ENCODE measurements around the gene TCF23. TPM values are rescaled to one million over a fixed set of nuclear protein-coding genes. Genes with fewer than 3 reads are reported as not detected.

TCF23 gene
- not detected in 2 replicates for total RNA-seq

GRCh38 chr2:27148801-27149439 is at the start of gene TCF23:
TSS of gene TCF23 (plus strand) at chr2:27149004. CDS start at chr2:27149134, 130 bp downstream.

GRCh38 chr2:27118525-27119329 is 30.1 kb upstream of the TCF23 start, which contains the start of gene CGREF1:
TSS of gene CGREF1 (minus strand) at chr2:27119128. CDS start at chr2:27104366, 14,762 bp downstream.

GRCh38 chr2:27123302-27124150 is 25.3 kb upstream of the TCF23 start, which contains the start of gene ABHD1:
TSS of gene ABHD1 (plus strand) at chr2:27123815. CDS start at chr2:27123949, 134 bp downstream.

GRCh38 chr2:27133905-27134780 is 14.7 kb upstream of the TCF23 start, which contains the start of gene PREB:
TSS of gene PREB (minus strand) at chr2:27134636. CDS start at chr2:27134421, 215 bp downstream.

DNA sequence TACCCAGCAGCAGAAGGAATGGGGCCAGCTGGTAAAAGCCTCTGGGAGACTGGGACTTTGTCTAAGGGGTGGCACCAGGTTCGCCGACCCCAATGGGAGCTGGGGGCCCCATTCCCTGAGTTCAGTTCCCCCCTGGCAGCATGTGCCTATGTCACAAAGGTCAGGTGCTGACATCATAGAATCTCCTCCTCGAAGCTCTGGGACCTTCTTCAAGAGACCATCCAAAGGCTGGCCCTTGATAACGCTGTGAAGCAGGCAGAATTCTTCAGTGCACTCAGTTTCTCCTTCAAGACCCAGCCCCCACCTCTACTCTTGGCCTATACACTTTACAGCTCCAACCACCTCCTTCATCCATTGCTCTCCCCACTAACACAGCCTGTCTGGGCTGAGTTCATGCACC is 9.5 kb upstream of the TCF23 start, which contains the start of gene PRR30:
Gene PRR30 (minus strand): TSS at position 101 of the 400 bp plus-strand sequence. CDS start 1,081 bp downstream, outside the sequence.

Other genes starting within 250 kb of the TCF23 start
- 2.6 and 4.3 TPM in 2 replicates for gene MAPRE3, start 178.4 kb upstream of the TCF23 start, total RNA-seq
- gene TMEM214, start 116.0 kb upstream of the TCF23 start, total RNA-seq = 53.6 and 71.9 TPM in 2 replicates
- 16.5 and 22.3 TPM in 2 replicates for gene AGBL5, start 97.3 kb upstream of the TCF23 start, total RNA-seq
- gene OST4, start 77.3 kb upstream of the TCF23 start, total RNA-seq = 193 and 258 TPM in 2 replicates
- 36.7 and 51.6 TPM in 2 replicates for gene EMILIN1, start 70.4 kb upstream of the TCF23 start, total RNA-seq
- gene KHK, start 62.2 kb upstream of the TCF23 start, total RNA-seq = 1.4 and 1.5 TPM in 2 replicates
- 7.2 and 14.3 TPM in 2 replicates for gene CGREF1, start 29.9 kb upstream of the TCF23 start, total RNA-seq
- gene ABHD1, start 25.2 kb upstream of the TCF23 start, total RNA-seq = under 0.01 TPM in 1 of 2 replicates, not detected in the other
- gene PREB, start 14.4 kb upstream of the TCF23 start, total RNA-seq = 37.8 and 48.1 TPM in 2 replicates
- gene PRR30, start 9.6 kb upstream of the TCF23 start, total RNA-seq = not detected in 2 replicates
- gene ATRAID, start 63.0 kb downstream of the TCF23 start, total RNA-seq = 113 and 144 TPM in 2 replicates
- gene SLC5A6, start 63.3 kb downstream of the TCF23 start, total RNA-seq = 43.6 and 48.1 TPM in 2 replicates
- gene CAD, start 68.4 kb downstream of the TCF23 start, total RNA-seq = 40.1 and 62.4 TPM in 2 replicates
- gene SLC30A3, start 114.0 kb downstream of the TCF23 start, total RNA-seq = not detected in 2 replicates
- gene DNAJC5G, start 126.4 kb downstream of the TCF23 start, total RNA-seq = not detected in 2 replicates
- not detected in 2 replicates for gene TRIM54, start 133.4 kb downstream of the TCF23 start, total RNA-seq
- 0.59 and 0.73 TPM in 2 replicates for gene UCN, start 159.4 kb downstream of the TCF23 start, total RNA-seq
- gene MPV17, start 174.1 kb downstream of the TCF23 start, total RNA-seq = 88.8 and 100 TPM in 2 replicates
- 40.4 and 54.9 TPM in 2 replicates for gene GTF3C2, start 207.8 kb downstream of the TCF23 start, total RNA-seq
- 26.2 and 28.3 TPM in 2 replicates for gene EIF2B4, start 221.3 kb downstream of the TCF23 start, total RNA-seq
- 134 and 139 TPM in 2 replicates for gene SNX17, start 221.6 kb downstream of the TCF23 start, total RNA-seq
- gene ZNF513, start 231.7 kb downstream of the TCF23 start, total RNA-seq = 5.7 and 6.6 TPM in 2 replicates